ENCODE data around the gene URB2.

DNA sequence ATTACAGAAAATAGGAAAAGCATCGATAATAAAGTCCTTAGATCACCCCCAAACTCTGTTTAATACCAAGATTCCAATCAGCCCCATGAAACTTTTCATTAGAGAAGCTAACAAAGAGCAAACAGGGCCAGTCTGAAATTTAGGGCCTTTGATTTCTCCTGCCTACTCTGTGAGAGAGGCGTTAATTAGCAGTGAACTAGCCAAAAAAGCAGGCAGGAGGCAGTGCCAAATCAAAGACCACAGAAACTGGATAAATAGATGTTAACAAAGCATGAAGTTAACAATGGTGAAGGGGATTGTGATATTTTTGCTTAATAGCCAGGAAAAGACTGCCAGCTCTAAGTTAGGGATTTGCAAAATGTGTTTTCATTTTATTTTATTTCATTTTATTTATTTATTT is 11.3 kb upstream of the URB2 start:
- TF ChIP-seq, protein P1, sequence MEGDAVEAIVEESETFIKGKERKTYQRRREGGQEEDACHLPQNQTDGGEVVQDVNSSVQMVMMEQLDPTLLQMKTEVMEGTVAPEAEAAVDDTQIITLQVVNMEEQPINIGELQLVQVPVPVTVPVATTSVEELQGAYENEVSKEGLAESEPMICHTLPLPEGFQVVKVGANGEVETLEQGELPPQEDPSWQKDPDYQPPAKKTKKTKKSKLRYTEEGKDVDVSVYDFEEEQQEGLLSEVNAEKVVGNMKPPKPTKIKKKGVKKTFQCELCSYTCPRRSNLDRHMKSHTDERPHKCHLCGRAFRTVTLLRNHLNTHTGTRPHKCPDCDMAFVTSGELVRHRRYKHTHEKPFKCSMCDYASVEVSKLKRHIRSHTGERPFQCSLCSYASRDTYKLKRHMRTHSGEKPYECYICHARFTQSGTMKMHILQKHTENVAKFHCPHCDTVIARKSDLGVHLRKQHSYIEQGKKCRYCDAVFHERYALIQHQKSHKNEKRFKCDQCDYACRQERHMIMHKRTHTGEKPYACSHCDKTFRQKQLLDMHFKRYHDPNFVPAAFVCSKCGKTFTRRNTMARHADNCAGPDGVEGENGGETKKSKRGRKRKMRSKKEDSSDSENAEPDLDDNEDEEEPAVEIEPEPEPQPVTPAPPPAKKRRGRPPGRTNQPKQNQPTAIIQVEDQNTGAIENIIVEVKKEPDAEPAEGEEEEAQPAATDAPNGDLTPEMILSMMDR (conservative IDR thresholded peaks at IDR 0.05; ENCODE audit: low read length): no peak
- TF ChIP-seq EZH2phosphoT487 (IDR thresholded peaks at IDR 0.05; ENCODE audit: borderline replicate concordance): no peak

Measured in Loucy (cell line).